A549 (cell line): ENCODE results near the gene MTOR. TPM values are rescaled to one million over a fixed set of nuclear protein-coding genes. Genes with fewer than 3 reads are reported as not detected.

Experiments
- ATAC-seq, 2 experiments: fragments of 200-7000 bp in 1 of 2; fragments of >200 bp in 1 of 2; cut with Nextera tagmentation in 1 of 2; cut with Tn5 transposase in 1 of 2; 3 replicates each; pipeline versions ENCODE4 v1.8.0 to v1.9.1; 2018 to 2020; ENCODE audit warnings: mild to moderate bottlenecking in 1 of 2, moderate library complexity in 1 of 2
- CTCF ChIA-PET: fragments of 300-600 bp; sonication (Branson Sonifier 250); formaldehyde crosslinking; extraction: SDS; loops from one replicate; lab custom pipeline; 2021; ENCODE audit warnings: antibody characterized with exemption, inconsistent platforms; lab: Yijun Ruan, JAX
- POLR2A ChIA-PET: fragments of 350-600 bp; formaldehyde crosslinking; extraction: SDS; loops from one replicate; lab custom pipeline; 2021; ENCODE audit warnings: antibody characterized with exemption, inconsistent platforms; lab: Yijun Ruan, JAX
- DNase-seq, 2 experiments: peaks; one replicate each; pipeline versions ENCODE4 v3.0.0 to v3.0.0-alpha.2; 2011 to 2016; ENCODE audit warnings: low read depth in 1 of 2, low spot score in 1 of 2
- FAIRE-seq: peaks from 2 replicates; lab custom pipeline; 2011; peaks lifted over from hg19 to GRCh38; lab: Jason Lieb, UNC
- H3K27ac ChIP-seq, 2 experiments: fragments of >200 bp; sonication (Bioruptor Twin); formaldehyde crosslinking; 3 replicates each; pipeline ENCODE4 v1.5.1; 2016 to 2017
- H3K4me1 ChIP-seq: fragments of >200 bp; sonication (Bioruptor Twin); formaldehyde crosslinking; 3 replicates; pipeline ENCODE4 v1.6.1; 2016
- H3K4me2 ChIP-seq: fragments of >200 bp; sonication (Bioruptor Twin); formaldehyde crosslinking; 3 replicates; pipeline ENCODE4 v1.6.1; 2016
- H3K4me3 ChIP-seq: fragments of >200 bp; sonication (Bioruptor Twin); formaldehyde crosslinking; 3 replicates; pipeline ENCODE4 v1.5.1; 2016
- H3K9me3 ChIP-seq: fragments of >200 bp; sonication (Bioruptor Twin); formaldehyde crosslinking; 3 replicates; pipeline ENCODE4 v1.6.1; 2016
- ATOH8 ChIP-seq: fragments of 250-450 bp; sonication (Bioruptor Pico); IDR thresholded peaks from 2 replicates; pipeline ENCODE4 v1.5.0; 2020; ENCODE audit warnings: low read depth, mild to moderate bottlenecking, moderate library complexity
- BCL3 ChIP-seq: fragments of >200 bp; sonication (Bioruptor Twin); formaldehyde crosslinking; IDR thresholded peaks from 3 replicates; pipeline ENCODE4 v1.6.1; 2016
- CBX2 ChIP-seq: fragments of 200-600 bp; sonication (generic); IDR thresholded peaks from 2 replicates; pipeline ENCODE4 v1.6.1; 2016; ENCODE audit warnings: low read depth, mild to moderate bottlenecking, borderline replicate concordance
- CBX8 ChIP-seq: fragments of 200-600 bp; sonication (generic); IDR thresholded peaks from 2 replicates; pipeline ENCODE4 v1.6.1; 2016
- CHD4 ChIP-seq: fragments of 200-600 bp; sonication (generic); IDR thresholded peaks from 2 replicates; pipeline ENCODE4 v1.6.1; 2016; ENCODE audit warnings: antibody characterized with exemption, mild to moderate bottlenecking, borderline replicate concordance
- ELK1 ChIP-seq: fragments of 150-350 bp; IDR thresholded peaks from 2 replicates; pipeline ENCODE4 v1.6.1; 2014; ENCODE audit warnings: low read depth, mild to moderate bottlenecking, low read length
- ESRRA ChIP-seq: fragments of 150-350 bp; IDR thresholded peaks from 2 replicates; pipeline ENCODE4 v1.6.1; 2014; ENCODE audit warnings: mild to moderate bottlenecking, low read length, borderline replicate concordance
- FOSL2 ChIP-seq, 2 experiments: fragments of 450-650 bp in 1 of 2; fragments of >200 bp in 1 of 2; sonication (Bioruptor Twin) in 1 of 2; formaldehyde crosslinking; IDR thresholded peaks; 2 replicates each; pipeline versions ENCODE4 v1.5.0 to v1.6.1; 2016 to 2020; ENCODE audit warnings: mild to moderate bottlenecking in 1 of 2, moderate library complexity in 1 of 2
- HDAC2 ChIP-seq: fragments of 200-600 bp; sonication (generic); IDR thresholded peaks from 2 replicates; pipeline ENCODE4 v1.6.1; 2016
- HES2 ChIP-seq: fragments of >200 bp; sonication (Bioruptor Twin); formaldehyde crosslinking; IDR thresholded peaks from 2 replicates; pipeline ENCODE4 v1.6.1; 2016
- HEYL ChIP-seq: fragments of 250-450 bp; sonication (Bioruptor Pico); IDR thresholded peaks from 2 replicates; pipeline ENCODE4 v1.8.0; 2021; ENCODE audit warnings: mild to moderate bottlenecking, moderate library complexity
- HMGXB4 ChIP-seq: fragments of 250-450 bp; sonication (Bioruptor Pico); IDR thresholded peaks from 2 replicates; pipeline ENCODE4 v1.5.0; 2021; ENCODE audit warnings: mild to moderate bottlenecking, moderate library complexity, borderline replicate concordance
- JUN ChIP-seq, 2 experiments: fragments of >200 bp; sonication (Bioruptor Twin); formaldehyde crosslinking; IDR thresholded peaks; 2 replicates in 1 of 2; 3 replicates in 1 of 2; pipeline ENCODE4 v1.6.1; 2016 to 2017
- MAFK ChIP-seq: fragments of 450-650 bp; IDR thresholded peaks from 2 replicates; pipeline ENCODE4 v1.6.1; 2014; ENCODE audit not compliant: partially characterized antibody
- MAX ChIP-seq: IDR thresholded peaks from 2 replicates; pipeline ENCODE4 v1.6.1; 2012
- POLR2A ChIP-seq: IDR thresholded peaks from 2 replicates; pipeline ENCODE4 v1.6.1; 2012; ENCODE audit warnings: mild to moderate bottlenecking, low read length
- RCOR1 ChIP-seq: fragments of 150-350 bp; IDR thresholded peaks from 2 replicates; pipeline ENCODE4 v1.6.1; 2014; ENCODE audit warnings: antibody characterized with exemption, low read length, low read depth
- RNF2 ChIP-seq: fragments of 200-600 bp; sonication (generic); IDR thresholded peaks from 2 replicates; pipeline ENCODE4 v1.6.1; 2016; ENCODE audit warnings: low read depth, mild to moderate bottlenecking, antibody characterized with exemption, moderate library complexity, borderline replicate concordance
- SMC3 ChIP-seq: fragments of >200 bp; sonication (Bioruptor Twin); formaldehyde crosslinking; IDR thresholded peaks from 3 replicates; pipeline ENCODE4 v1.6.1; 2018; ENCODE audit warnings: inconsistent platforms
- SREBF2 ChIP-seq: fragments of 450-650 bp; IDR thresholded peaks from 2 replicates; pipeline ENCODE4 v1.6.1; 2014; ENCODE audit warnings: mild to moderate bottlenecking, moderate library complexity
- TFCP2L1 ChIP-seq: fragments of 250-450 bp; sonication (Bioruptor Pico); IDR thresholded peaks from 2 replicates; pipeline ENCODE4 v1.5.0; 2021; ENCODE audit warnings: mild to moderate bottlenecking
- TP53 ChIP-seq: fragments of 250-450 bp; sonication (Bioruptor Pico); IDR thresholded peaks from 2 replicates; pipeline ENCODE4 v1.5.0; 2021; ENCODE audit warnings: mild to moderate bottlenecking, moderate library complexity
- ZFP36 ChIP-seq: fragments of 450-650 bp; IDR thresholded peaks from 2 replicates; pipeline ENCODE4 v1.6.1; 2014; ENCODE audit warnings: borderline replicate concordance; ENCODE audit not compliant: partially characterized antibody
- ZNF302 ChIP-seq: fragments of 250-450 bp; sonication (Bioruptor Pico); IDR thresholded peaks from 2 replicates; pipeline ENCODE4 v1.9.0; 2021; ENCODE audit warnings: inconsistent platforms, mild to moderate bottlenecking, moderate library complexity
- WGBS: methylation state at CpG from one replicate; pipeline ENCODE4 v1.1.6; 2017; ENCODE audit errors: missing lambda C conversion rate; 5-methylcytosine and 5-hydroxymethylcytosine counted together
- polyA plus RNA-seq, 4 experiments: library from polyadenylated mRNA; depleted of rRNA in 3 of 4; stranded (reverse); fragments of >200 nt; fragmentation: RNase III in 1 of 4; extraction: RNeasy Plus Mini Kit Qiagen cat#74134 plus additional on column Dnase treatment in 1 of 4; gene quantifications; 2 replicates in 3 of 4; 3 replicates in 1 of 4; pipeline ENCODE4 v1.2.3, GENCODE V29; 2011 to 2017

Gene MTOR
- polyA plus RNA-seq, 2 of the 4 experiments (the other 2 are of a cell fraction): 15.7 to 28.5 TPM

GRCh38 chr1:11237356-11237755 lies 25.0 kb downstream of the MTOR start (continued):
- TF ChIP-seq CHD4: no peak
- TF ChIP-seq HEYL (CRISPR knock-in tag): no peak
- TF ChIP-seq TFCP2L1 (CRISPR knock-in tag): no peak
- no peak for TF ChIP-seq HMGXB4 (CRISPR knock-in tag)
- TF ChIP-seq BCL3: no peak
- TF ChIP-seq ATOH8: no peak

GRCh38 chr1:11233208-11233607 lies 29.1 kb downstream of the MTOR start:
- DNase-seq: no peak
- Histone ChIP-seq H3K4me1 (no peaks in the 10 kb centered on the region), H3K4me3 (no peak overlapping the region), H3K27ac (no peak overlapping the region), H3K9me3 (no peaks in the 10 kb centered on the region), H3K4me2 (no peak overlapping the region)
- POLR2A ChIA-PET: no interaction called here
- WGBS: 91% methylated on average over 2 of the region's 2 CpGs
- no peak for TF ChIP-seq MAFK
- TF ChIP-seq SMC3: no peak
- TF ChIP-seq FOSL2 (IDR thresholded peaks at IDR 0.05): no peak
- TF ChIP-seq FOSL2 (CRISPR knock-in tag; IDR thresholded peaks at IDR 0.05): no peak
- TF ChIP-seq ELK1: no peak
- no peak for TF ChIP-seq ESRRA
- no peak for TF ChIP-seq SREBF2
- TF ChIP-seq MAX: no peak
- TF ChIP-seq ATOH8: no peak
- TF ChIP-seq CBX2: no peak
- TF ChIP-seq CBX8: no peak
- no peak for TF ChIP-seq HES2
- no peak for TF ChIP-seq HEYL (CRISPR knock-in tag)
- TF ChIP-seq TP53 (CRISPR knock-in tag): no peak
- no peak for TF ChIP-seq ZFP36
- TF ChIP-seq POLR2A: no peak
- no peak for TF ChIP-seq HDAC2
- CTCF ChIA-PET: interaction anchor here (1.2 kb wide), 1 partner anchor 9 kb away, joined by 3 read pairs; no protein-coding TSS in a partner anchor
- FAIRE-seq: no peak
- no peak for ATAC-seq

GRCh38 chr1:11229203-11229602 lies 33.1 kb downstream of the MTOR start:
- no peak overlapping the region for H3K4me3 ChIP-seq
- no peak for ATAC-seq
- POLR2A ChIA-PET: no interaction called here
- DNase-seq: no peak
- no peaks in the 10 kb centered on the region for H3K9me3 ChIP-seq
- H3K27ac ChIP-seq: no peak overlapping the region
- H3K4me2 ChIP-seq: no peak overlapping the region
- H3K4me1 ChIP-seq: no peaks in the 10 kb centered on the region
- CTCF ChIA-PET: interaction anchor here (1.7 to 2.6 kb wide), 2 partner anchors 12 to 414 kb away, joined by 5 to 12 read pairs; no protein-coding TSS in a partner anchor
- TF ChIP-seq ELK1: no peak
- no peak for TF ChIP-seq ATOH8
- TF ChIP-seq ZNF302: no peak
- no peak for TF ChIP-seq CBX8
- TF ChIP-seq RNF2: no peak
- no peak for TF ChIP-seq HES2
- TF ChIP-seq RCOR1: no peak
- TF ChIP-seq JUN (IDR thresholded peaks at IDR 0.05): no peak
- 96% methylated on average over 4 of the region's 4 CpGs for WGBS
- no peak for FAIRE-seq
